ENCODE measurements around the gene TMPRSS9.
"Not testable (repeated sequence)": the region's sequence is repeated elsewhere in the genome, so short reads cannot be mapped to it uniquely, and the experiment has no call there.

Gene TMPRSS9

GRCh38 chr19:2438178-2438577 lies 78.1 kb downstream of the TMPRSS9 start:
- DNase-seq: no peak

- DNase-seq: no peak
Measured at GRCh38 chr19:2440515-2440914, 80.5 kb downstream of the TMPRSS9 start.

- no peak for DNase-seq
Measured at GRCh38 chr19:2441096-2441752, 81.2 kb downstream of the TMPRSS9 start.

- no peak for DNase-seq
Measured at GRCh38 chr19:2443116-2443784, 83.2 kb downstream of the TMPRSS9 start.

- no peak for DNase-seq
Measured at GRCh38 chr19:2443785-2444182, 83.7 kb downstream of the TMPRSS9 start.

GRCh38 chr19:2444251-2445002 lies 84.4 kb downstream of the TMPRSS9 start:
- no peak for DNase-seq

GRCh38 chr19:2446381-2446780 lies 86.3 kb downstream of the TMPRSS9 start:
- DNase-seq: peak; percentile 70

- DNase-seq: no peak
Measured at GRCh38 chr19:2449019-2449418, 89.0 kb downstream of the TMPRSS9 start.

GRCh38 chr19:2451138-2451537 lies 91.1 kb downstream of the TMPRSS9 start:
- DNase-seq: no peak

- DNase-seq: no peak
Measured at GRCh38 chr19:2451741-2452140, 91.7 kb downstream of the TMPRSS9 start.

- DNase-seq: no peak
Measured at GRCh38 chr19:2453431-2454025, 93.5 kb downstream of the TMPRSS9 start.

GRCh38 chr19:2454199-2454961 lies 94.3 kb downstream of the TMPRSS9 start:
- no peak for DNase-seq

GRCh38 chr19:2454962-2455850 lies 95.1 kb downstream of the TMPRSS9 start:
- no peak for DNase-seq

GRCh38 chr19:2455851-2456570 lies 95.9 kb downstream of the TMPRSS9 start:
- no peak for DNase-seq

GRCh38 chr19:2457394-2458037 lies 97.5 kb downstream of the TMPRSS9 start:
- DNase-seq: no peak

- DNase-seq: no peak
Measured at GRCh38 chr19:2458054-2458453, 98.0 kb downstream of the TMPRSS9 start.

- not testable (repeated sequence) for DNase-seq
Measured at GRCh38 chr19:2458776-2459175, 98.7 kb downstream of the TMPRSS9 start.

- DNase-seq: no peak
Measured at GRCh38 chr19:2460245-2460644, 100.2 kb downstream of the TMPRSS9 start.

GRCh38 chr19:2461751-2462634 lies 101.9 kb downstream of the TMPRSS9 start:
- peak; percentile 75 for DNase-seq
